Kidney (tissue), 14 donors: Measurements from ENCODE around the gene ARPP19. TPM values are rescaled to one million over a fixed set of nuclear protein-coding genes. Genes with fewer than 3 reads are reported as not detected.
A peak's percentile ranks its signal among the peaks of the same experiment; 100 is the strongest.
"Not testable (repeated sequence)": the region's sequence is repeated elsewhere in the genome, so short reads cannot be mapped to it uniquely, and the experiment has no call there.

ENCODE experiments used
- DNase-seq, 5 donors: peaks; one replicate each; pipeline ENCODE4 v3.0.0-alpha.2; 2013 to 2020
- FAIRE-seq: peaks from 2 replicates; lab custom pipeline; 2012; peaks lifted over from hg19 to GRCh38; lab: Jason Lieb, UNC
- H3K27ac ChIP-seq, 2 donors: one replicate each; pipeline ENCODE4 v1.7.0; 2013; ENCODE audit warnings: low read depth in 2 of 2, low read length in 2 of 2, inconsistent platforms in 1 of 2
- H3K27me3 ChIP-seq: one replicate; pipeline ENCODE4 v1.7.1; 2013; ENCODE audit warnings: low read length, inconsistent platforms; ENCODE audit not compliant: control insufficient read depth, insufficient read depth
- H3K36me3 ChIP-seq, 3 donors: one replicate each; pipeline versions ENCODE4 v1.7.0 to v1.7.1; 2013; ENCODE audit warnings: low read length in 3 of 3, control low read depth in 1 of 3, inconsistent platforms in 1 of 3; ENCODE audit not compliant: insufficient read depth in 3 of 3, control insufficient read depth in 2 of 3
- H3K4me1 ChIP-seq, 3 donors: one replicate each; pipeline versions ENCODE4 v1.7.0 to v1.7.1; 2013; ENCODE audit warnings: low read length in 3 of 3, inconsistent platforms in 1 of 3, low read depth in 1 of 3; ENCODE audit not compliant: control insufficient read depth in 2 of 3, insufficient read depth in 2 of 3
- H3K4me3 ChIP-seq, 3 donors: one replicate each; pipeline versions ENCODE4 v1.7.0 to v1.8.1; 2013; ENCODE audit warnings: low read length in 3 of 3, control low read depth in 1 of 3, inconsistent platforms in 1 of 3
- H3K9ac ChIP-seq, 3 donors: one replicate each; pipeline versions ENCODE4 v1.7.0 to v1.7.1; 2013; ENCODE audit warnings: low read length in 3 of 3, control low read depth in 1 of 3, inconsistent platforms in 1 of 3
- H3K9me3 ChIP-seq, 3 donors: one replicate each; pipeline versions ENCODE4 v1.7.0 to v1.7.1; 2013; ENCODE audit warnings: low read length in 3 of 3, control low read depth in 1 of 3, inconsistent platforms in 1 of 3; ENCODE audit not compliant: control insufficient read depth in 2 of 3, insufficient read depth in 1 of 3
- CTCF ChIP-seq: IDR thresholded peaks from 3 replicates; pipeline ENCODE4 v1.5.1; 2012; ENCODE audit warnings: mild to moderate bottlenecking, moderate library complexity, borderline replicate concordance; ENCODE audit not compliant: insufficient read depth; ENCODE audit errors: extremely low read depth
- intact Hi-C: fragments of 100-400 bp; cut with DNase I; formaldehyde crosslinking; loops from one replicate; pipeline ENCODE4 v1.11.1; 2022
- polyA plus RNA-seq: library from polyadenylated mRNA; stranded (reverse); fragments of 350-450 nt; fragmentation: Illumina TruSeq; extraction: RNeasy Lipid Tissue Mini Kit (QIAGEN cat#74804); gene quantifications from one replicate; pipeline ENCODE4 v1.2.3, GENCODE V29; 2014; ENCODE audit warnings: low read depth, low replicate concordance; ENCODE audit not compliant: insufficient read depth
- total RNA-seq: library from RNA; stranded (reverse); fragmentation: NEBNext Ultra II Directional; extraction: Animal tissue kit (Norgen Biotek cat#: 25700); gene quantifications from one replicate; pipeline ENCODE4 v1.2.1, GENCODE V29; 2021
- donor health status: control.
- donor health status: control.
- donor health status: control.
- donor health status: control.
- donor health status: control.
- donor health status: DM: yes; HTN: yes; CAD: no.
- donor health status: Normal renal cell carcinoma (clear cell type).

Gene ARPP19
- total and polyA plus RNA-seq, 2 donors from 2014 or later, result 43.0 to 160 TPM

DNA sequence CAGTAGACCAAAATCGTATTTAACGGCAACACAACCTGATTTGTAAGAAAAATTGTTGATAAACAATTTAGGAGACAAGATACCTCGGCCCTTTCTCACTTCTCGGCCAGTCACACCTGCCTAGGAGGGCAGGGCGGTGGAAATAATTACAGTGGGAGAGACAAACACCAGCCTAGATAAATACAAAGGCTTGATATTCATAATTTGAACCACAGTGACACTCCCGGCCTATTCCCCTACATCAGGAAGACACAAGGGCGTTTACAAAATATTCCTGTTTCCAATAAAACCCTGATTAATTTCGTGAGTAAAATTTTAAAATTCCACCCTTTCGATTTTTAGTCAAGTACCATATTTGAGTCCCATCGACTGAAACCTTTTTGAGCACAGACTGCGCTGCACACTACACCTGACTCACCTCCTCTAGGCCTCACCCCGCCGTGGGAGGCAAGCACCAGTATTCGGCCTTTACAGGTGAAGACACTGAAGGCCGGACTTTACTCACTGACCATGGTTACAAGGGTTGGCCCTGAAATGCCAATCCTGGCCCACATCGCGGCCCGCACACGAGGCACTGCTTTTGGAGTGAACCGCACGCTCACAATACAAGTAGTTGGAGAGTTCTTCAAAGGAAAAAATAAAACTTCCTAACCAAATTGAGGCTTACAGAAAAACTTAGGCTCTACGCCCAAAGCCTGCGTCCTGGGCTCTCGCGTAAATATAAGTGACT, 794 bp downstream of the ARPP19 start:
- DNase-seq (peak; percentile 52 to 76 (median 70)), FAIRE-seq (no peak)
- H3K36me3 ChIP-seq, result no peaks in the 10 kb centered on the region
- peak overlapping the region; percentile 63 to 96 (median 75) for H3K9ac ChIP-seq
- peak overlapping the region; percentile 71 to 81 (median 75) for H3K4me3 ChIP-seq
- peaks cover 5 to 9% (median 7%) of the 10 kb centered on the region in 3 donors for H3K4me1 ChIP-seq
- TF ChIP-seq CTCF, result no peak
- intact Hi-C loops, result no loop called here
- peak overlapping the region; percentile 90 to 94 for H3K27ac ChIP-seq
- H3K9me3 ChIP-seq, result no peaks in the 10 kb centered on the region
- H3K27me3 ChIP-seq, result no peaks in the 10 kb centered on the region

GRCh38 chr15:52566889-52567288, 1.9 kb downstream of the ARPP19 start:
- Histone ChIP-seq H3K4me3 (peak overlapping the region; percentile 71 to 81 (median 75)), H3K4me1 (peaks cover 5 to 9% (median 7%) of the 10 kb centered on the region in 3 donors), H3K27me3 (no peaks in the 10 kb centered on the region), H3K9ac (peak overlapping the region in 2 of 3 donors; percentile 56 to 96), H3K27ac (peak overlapping the region in 1 of 2 donors; percentile 32), H3K36me3 (no peaks in the 10 kb centered on the region), H3K9me3 (no peaks in the 10 kb centered on the region)
- intact Hi-C loops, result no loop called here
- DNase-seq, result no peak
- no peak for FAIRE-seq
- TF ChIP-seq CTCF, result no peak

DNA sequence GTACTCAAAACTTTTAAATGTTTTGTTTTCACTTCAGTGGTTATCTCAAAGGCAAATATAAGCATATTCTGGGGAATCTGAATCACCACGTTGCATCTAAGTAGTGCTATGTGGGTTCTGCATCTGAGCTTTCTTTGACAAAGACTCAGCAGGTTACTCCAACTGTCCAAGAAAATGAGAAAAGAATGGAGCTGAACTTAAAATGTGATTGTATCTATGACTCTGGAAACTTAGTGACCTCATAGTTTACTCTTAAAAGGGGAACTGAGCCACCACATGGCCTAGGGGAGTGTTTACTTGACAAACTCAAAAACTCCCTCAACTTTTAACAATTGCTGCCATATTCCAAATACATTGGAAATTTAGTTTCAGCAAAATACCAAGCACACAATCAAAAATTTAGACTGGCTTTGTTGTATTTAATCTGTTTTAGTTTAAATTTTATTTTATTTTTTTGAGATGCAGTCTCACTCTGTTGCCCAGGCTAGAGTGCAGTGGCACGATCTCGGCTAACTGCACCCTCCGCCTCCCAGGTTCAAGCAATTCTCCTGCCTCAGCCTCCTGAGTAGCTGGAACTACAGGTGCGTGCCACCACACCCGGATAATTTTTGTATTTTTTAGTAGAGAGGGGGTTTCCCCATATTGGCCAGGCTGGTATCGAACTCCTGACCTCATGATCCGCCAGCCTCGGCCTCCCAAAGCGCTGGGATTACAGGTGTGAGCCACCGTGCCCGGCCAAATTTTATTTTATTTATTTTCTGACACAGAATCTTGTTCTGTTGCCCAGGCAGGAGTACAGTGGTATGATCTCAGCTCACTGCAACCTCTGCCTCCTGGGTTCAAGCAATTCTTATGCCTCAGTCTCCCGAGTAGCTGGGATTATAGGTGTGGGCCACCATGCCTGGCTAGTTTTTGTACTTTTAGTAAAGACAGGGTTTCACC, 3.1 kb downstream of the ARPP19 start:
- FAIRE-seq, H3K27me3 ChIP-seq, H3K9ac ChIP-seq, H3K36me3 ChIP-seq, H3K9me3 ChIP-seq, H3K4me3 ChIP-seq, H3K27ac ChIP-seq, intact Hi-C loops: not testable (repeated sequence)
- peaks cover 5 to 13% (median 10%) of the 10 kb centered on the region in 3 donors for H3K4me1 ChIP-seq
- DNase-seq, result peak in 1 of 5 donors; percentile 3
